Ammon's horn (tissue), 1 donor: Measurements from ENCODE around the gene HSPG2.
A peak's percentile ranks its signal among the peaks of the same experiment; 100 is the strongest.
"Not testable (repeated sequence)": the region's sequence is repeated elsewhere in the genome, so short reads cannot be mapped to it uniquely, and the experiment has no call there.

Experiments used
- DNase-seq: peaks from one replicate; pipeline ENCODE4 v3.0.0-alpha.2; 2016; ENCODE audit warnings: low spot score

The HSPG2 gene

DNA sequence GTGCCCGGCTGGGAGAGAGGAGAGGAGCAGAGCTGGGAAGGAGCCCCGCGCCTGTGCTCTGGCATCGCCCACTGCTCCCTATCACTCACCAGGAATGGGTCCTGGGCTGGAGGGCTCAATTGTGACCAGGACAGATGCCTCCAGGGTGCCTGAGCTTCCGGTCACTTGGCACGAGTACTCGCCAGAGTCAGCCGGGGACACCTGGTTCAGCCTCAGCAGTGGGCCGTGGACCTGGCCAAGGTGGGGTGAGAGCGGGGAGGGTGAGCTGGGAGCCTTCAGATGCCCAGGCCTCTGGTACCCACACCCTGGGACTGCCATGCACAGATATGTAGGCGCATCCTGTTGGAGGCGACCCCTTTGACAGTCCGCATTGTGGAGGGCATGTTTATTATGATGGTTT, 93.9 kb downstream of the HSPG2 start:
- no peak for DNase-seq

DNA sequence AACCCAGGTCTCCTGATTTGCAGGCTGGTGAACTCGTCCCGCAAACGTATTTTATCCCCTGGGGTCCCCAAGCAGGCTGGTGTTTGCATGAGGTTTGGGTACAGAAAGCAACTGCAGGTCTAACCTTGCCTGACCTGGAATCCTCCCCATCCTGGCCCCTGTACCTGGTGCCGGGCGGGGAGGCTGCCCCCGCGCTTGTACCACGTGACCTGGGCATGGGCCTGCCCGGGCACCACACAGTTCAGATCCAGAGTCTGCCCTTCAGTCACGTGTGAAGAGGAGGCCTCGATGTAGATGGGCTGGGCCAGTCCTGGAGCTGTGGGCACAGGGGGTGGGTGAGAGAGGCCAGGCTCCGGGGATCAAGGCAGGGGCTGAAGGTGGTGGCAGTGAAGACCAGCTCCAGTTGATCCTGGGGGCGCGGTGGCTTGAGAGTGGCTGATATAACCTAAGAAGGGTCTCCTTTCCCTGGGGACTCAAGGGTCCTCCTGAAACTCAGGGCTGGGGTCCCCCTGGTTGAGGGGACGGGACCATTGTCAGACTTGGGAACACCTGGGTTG, 94.4 kb downstream of the HSPG2 start:
- no peak for DNase-seq

DNA sequence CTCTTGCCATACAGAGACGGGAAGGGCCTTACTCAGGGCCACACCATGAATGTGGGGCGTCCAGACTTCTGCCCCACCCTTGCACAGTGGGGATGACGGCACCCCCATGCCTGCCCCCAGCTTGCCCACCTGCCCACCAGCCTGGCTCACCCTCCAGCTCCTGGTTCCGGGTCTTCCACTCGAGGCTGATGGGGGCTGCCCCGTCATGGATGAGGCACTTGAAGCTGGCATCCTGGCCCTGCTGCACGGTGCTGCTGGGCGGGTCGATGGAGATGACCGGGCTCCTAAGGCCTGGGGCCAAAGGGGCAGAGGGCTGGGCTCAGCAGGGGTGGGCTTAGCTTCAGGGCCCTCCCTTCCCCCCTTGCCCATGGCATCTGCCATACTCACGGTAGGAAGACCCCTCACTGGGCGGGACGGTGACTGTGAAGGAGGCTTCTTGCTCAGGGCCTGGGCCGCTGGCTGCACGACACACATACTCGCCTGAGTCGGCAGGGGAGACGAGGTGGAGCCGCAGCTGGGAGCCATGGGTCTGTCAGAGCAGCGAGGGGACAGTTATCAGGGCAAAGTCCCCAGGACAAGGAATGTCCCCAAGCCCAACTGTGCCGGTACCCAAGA, 95.2 kb downstream of the HSPG2 start:
- DNase-seq: no peak

DNA sequence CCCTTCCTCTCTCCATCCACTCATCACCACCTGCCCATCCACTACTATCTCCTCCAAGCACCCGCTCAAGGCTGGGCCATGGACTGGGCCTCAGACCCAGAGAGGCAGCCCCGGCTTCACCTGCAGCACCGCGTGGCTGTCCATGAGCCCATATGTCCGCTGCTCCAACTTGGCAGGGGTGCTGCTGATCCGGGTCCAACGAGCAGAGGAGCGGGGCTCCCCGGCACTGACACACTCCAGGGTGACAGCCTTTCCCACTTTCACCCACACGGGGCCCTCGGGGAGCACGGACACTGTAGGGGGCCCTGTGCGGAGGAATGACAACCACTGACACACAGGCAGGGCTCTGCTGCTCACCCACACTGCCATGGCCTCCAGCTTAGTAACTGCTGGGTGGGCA, 96.1 kb downstream of the HSPG2 start:
- DNase-seq: no peak

DNA sequence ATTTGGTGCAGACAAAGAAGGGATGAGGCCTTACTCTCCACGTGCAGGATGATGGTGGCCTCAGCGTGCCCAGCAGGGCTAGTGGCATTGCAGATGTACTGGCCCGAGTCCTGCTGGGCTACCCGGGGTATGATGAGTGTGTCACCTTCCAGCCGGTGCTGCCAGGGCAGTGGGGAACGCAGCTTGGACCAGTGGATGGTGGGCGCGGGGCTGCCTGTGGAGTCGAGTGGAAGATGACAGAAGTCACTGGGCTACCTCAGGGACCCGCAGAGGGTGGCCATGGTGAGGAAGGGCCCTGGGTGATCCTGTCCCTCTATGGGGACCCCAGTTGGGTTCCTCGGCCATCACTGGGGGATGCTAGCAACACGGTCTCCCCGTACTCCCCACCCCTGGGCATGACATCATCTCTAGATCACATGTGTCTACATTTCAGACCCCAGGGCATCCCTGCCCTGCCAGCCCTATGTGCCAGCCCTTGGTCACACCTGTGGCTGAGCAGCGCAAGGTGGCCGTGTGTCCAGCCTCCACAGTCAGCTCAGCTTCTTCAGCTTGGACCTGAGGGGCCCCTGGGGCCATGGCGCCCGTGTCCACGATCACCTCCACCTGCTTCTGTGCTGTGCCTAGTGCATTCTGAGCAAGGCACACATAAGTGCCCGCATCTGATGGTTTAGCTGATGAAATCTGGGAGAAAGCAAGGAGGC, 97.6 kb downstream of the HSPG2 start:
- no peak for DNase-seq

DNA sequence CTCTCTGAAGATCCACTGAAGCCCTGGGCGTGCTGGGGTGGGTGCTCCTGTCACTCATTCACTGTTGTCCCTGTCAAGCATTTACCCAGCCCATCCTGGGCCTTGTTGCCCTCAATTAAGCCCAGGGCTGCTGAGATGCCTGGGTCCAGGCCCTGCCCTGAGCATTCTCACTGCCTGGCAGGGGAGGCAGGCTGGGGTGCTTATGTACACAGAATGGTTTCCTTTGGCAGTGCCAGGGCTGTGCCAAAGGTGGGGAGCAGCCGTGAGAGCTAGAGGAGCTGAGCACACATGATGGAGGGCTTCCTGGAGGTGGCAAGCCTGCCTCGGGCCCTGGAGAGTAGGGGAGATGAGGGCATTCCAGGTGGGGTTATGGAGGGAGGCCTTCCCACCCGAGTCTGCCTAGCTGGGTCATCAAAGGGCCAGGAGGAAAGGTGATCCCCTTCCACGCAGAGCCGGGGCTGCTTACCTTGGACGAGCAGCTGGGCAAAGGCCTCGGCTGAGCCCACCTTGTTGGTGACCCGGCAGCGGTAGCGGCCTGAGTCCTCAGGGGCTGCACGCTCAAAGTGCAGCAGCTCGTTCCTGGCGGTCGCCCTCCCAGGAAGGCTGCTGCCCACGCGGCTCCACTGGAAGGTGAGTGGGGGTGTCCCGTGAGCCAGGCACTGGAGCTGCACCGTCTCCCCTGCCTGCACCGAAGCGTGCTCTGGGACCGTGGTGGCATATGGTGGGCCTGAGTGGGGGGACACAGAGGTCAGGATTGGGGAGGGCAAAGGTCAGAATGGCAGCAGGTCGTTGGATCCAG, 98.6 kb downstream of the HSPG2 start:
- DNase-seq: no peak

DNA sequence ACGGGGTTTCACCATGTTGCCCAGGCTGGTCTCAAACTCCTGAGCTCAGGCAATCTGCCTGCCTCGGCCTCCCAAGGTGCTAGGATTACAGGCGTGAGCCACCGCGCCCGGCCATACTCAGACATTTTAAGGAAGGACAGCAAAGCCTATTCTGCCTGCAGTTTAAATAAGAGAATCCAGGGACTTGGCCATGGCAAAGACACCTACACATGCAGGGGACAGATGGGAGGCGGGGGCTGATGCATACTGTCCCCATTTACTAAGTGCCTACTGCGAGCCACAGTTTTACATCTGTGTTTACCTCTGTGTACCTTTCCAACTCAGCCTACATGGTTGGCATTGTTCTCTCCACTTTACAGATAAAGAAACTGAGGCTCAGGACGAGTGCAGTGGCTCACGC, 99.6 kb downstream of the HSPG2 start:
- peak; percentile 60 for DNase-seq

DNA sequence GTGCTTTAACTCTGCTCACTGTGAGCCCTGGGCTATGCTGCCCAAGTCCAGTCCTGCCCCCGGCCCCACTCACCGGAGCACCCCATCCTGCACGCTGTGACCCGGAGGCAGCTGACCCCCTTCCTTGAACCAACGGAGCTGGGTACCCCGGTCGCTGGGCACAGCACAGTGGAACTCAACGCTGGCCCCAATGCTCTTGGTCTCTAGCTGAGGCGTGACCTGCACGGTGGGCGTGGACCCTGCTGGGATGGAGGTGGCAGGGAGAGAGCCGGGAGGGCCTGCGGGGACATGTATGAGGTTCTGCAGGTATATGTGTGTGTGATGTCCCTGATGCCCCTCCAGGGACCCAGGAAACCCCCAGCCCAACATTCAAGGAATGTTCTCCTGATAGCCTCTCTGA, 100.4 kb downstream of the HSPG2 start:
- DNase-seq: no peak

DNA sequence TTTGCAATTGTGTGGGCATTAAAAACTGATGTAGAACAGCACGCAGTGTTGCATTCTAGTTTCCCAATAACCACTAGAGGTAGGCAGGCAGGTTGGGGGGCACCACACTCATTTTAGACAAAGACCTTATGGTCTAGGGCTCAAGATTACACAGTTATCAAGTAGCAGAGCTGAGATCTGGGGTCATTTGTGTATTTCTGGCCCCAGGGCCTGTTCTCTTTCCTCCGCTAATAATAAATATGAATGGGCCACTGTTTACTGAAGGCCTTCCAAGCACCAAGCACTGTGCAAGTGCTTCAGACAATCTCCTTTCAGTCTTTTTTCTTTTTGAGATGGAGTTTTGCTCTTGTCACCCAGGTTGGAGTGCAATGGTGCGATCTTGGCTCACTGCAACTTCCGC, 101.1 kb downstream of the HSPG2 start:
- no peak for DNase-seq

DNA sequence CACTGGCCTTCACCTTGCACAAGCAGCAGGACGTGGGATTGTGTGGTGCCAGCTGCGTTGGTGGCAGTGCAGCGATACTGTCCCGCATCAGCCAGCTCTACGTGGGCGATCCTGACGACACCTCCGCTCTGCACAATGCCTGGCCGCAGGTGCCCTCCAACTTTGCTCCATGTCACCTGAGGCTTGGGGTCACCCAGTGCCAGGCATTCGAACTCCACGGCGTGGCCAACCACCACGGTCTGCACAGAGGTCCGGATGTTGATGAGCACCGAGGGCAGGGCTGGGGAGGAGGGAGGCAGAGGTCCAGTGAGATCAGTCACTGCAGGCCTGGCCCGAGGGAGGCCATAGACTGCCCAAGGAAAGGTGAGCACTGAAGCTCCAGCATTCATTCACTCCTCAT, 102.4 kb downstream of the HSPG2 start:
- DNase-seq: no peak

DNA sequence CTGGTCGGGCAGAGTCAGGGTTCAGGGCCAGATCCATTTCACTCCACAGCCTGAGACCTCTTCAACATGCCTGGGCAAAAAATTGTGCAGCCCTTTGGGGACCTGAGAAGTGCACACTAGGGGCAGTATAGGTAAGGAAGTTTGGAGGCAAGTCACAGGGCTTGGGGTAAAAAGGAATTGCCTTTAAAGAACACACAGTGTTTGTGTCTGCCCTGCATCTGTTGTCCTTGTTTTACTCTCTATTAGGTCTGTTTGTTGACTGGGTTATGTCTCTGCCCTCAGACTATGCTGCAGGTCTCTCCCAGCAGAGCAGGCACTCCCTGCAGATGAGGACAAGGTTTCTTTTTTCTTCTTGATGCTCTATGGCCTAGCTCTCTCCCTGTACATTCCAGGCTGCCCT, 103.0 kb downstream of the HSPG2 start:
- no peak for DNase-seq

DNA sequence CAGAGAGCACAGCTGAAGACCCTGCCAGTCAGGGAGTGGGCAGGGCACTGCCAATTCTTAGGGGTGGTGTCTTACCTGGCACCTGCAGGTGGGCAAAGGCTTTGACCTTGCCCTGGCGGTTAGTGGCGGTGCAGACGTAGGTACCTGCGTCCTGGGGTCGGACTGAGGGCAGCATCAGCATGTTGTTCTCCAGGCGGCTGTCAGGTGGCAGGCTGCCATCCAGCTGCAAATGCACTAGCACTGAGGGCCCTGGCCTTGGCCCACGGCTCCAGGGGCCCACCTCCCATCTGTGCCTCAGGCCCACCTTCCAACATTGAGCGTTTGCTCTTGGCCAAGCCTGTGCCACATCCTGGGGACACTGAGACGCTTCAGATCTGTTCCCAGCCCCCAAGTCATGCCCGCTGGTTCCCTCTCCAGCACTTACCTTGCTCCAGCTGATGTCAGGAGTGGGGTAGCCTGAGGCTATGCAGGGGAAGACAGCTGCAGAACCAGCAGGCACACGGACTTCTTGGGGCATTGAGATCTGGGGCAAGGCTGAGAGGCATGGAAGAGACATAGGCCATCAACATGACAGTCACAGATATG, 103.6 kb downstream of the HSPG2 start:
- DNase-seq: no peak

DNA sequence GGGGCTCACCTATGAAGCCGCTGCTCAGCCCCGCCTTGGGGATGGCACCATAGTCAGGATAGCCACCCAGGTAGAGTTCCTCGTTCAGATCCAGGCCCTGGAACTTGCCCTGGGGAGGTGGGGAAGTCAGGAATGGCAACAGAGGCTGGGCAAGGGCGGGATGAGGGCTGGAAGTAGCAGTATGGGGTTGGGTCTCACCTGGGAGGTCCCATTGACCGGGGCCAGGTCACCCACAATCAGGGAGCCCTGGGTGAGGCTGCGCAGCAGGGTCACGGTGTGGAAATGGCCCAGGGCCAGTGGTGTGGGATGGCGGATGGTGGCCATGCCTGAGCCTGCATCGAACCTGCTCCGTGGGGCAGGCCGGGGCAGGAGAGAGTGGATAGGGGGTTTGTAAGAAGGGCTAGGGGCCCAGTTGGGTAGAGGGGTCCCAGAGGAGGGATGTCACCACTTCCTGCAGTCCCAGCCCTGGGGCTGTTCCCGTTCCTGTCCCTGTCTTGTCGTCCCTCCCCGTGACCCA, 105.6 kb downstream of the HSPG2 start:
- DNase-seq: no peak

DNA sequence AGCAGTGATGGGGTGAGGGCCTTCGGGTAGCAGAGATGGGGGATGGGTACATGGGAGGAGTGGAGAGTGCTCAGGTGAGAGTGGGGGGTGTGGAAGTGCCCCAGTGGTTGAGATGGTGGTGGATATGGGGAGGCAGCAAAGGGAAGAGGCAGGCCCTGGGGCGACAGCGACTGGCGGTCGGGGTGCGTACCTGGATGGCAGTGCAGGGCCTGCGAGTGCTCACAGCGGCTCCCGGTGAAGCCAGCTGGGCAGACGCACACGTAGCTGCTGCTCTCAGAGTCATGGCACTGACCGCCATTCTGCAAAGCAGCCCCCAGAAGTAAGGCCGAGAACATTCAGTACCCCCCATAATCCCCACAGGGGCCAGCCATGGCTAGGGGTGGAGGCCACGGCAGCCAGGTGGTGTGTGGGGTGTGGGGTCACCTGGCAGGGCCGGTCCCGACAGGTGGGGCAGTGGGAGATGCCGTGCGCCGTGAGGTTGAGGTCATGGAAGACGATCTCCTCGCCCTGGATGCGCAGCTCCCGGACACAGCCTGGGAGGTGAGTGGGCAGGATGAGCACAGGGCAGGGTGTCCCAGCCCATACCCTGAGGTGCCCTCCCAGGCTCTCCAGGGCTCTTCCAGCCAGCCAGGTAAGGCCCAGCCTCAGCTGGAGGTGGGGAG, 106.2 kb downstream of the HSPG2 start:
- no peak for DNase-seq

DNA sequence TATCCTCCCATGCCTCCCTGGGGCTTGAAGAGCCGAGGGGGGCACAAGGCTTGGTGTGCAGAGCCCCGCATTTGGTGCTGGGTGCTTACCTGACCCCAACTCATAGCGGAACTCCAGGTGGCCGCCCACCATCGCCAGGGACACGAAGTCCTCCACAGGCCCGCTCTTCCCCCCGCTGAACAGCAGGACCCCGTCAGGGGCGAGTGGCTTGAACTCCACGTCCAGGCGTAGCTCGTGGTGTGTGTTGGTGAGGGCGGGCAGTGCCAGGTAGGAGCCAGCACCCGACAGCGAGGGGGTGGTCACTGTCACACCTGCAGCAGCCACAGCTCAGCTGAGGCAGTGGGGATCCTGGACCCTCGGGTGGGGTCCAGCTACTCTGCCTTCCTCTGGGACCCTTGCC, 107.8 kb downstream of the HSPG2 start:
- no peak for DNase-seq

DNA sequence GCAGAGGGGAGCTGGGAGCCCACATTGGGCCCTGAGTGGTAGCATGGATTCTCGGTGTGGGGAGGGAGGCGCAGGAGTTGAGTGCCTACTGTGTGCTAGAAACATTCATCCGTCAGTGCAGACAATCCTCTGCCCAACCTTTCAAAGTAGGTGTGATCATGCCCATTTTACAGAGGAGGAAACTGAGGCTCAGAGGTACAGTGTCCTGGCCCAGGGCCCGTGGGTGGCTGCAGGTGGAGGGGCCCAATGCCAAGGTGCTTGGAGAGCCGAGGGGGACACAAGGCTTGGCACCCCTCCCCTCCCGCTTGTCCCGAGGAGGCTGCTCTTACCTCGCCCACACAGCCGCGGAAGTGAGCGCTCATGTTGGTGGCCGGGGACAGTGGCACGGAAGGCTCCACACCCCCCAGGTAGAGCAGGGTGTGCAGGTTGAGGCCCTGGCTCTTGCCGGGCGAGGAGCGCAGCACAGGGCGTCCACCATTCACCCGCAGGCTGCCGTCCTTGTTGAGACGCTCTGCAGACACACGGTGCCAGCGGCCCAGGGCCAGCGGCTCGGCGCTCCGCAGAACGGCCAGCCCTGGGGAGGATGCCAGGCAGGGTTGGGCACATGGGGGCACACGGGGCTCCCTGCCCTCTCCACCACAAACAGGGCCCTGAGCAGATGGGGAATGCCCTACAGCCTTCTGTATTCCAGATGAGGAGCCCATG, 108.5 kb downstream of the HSPG2 start:
- DNase-seq: no peak

DNA sequence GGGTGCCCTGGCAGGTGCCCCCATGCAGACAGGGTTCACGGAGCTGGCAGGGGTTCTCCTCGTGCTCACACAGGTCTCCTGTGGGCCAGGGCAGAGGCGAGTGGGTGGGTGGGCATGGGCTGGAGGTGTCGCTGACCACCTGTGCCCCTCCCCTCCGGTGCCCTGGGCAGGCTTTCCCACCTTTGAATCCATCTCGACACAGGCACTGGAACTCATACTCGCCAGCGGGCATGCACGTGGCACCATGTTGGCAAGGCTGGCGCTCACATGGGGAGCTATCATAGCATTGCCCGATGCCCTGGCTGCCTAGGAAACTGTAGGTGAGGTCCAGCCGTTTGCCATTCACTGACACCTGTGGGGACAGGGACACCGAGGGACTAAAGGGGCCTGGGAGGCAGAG, 109.0 kb downstream of the HSPG2 start:
- DNase-seq: no peak

DNA sequence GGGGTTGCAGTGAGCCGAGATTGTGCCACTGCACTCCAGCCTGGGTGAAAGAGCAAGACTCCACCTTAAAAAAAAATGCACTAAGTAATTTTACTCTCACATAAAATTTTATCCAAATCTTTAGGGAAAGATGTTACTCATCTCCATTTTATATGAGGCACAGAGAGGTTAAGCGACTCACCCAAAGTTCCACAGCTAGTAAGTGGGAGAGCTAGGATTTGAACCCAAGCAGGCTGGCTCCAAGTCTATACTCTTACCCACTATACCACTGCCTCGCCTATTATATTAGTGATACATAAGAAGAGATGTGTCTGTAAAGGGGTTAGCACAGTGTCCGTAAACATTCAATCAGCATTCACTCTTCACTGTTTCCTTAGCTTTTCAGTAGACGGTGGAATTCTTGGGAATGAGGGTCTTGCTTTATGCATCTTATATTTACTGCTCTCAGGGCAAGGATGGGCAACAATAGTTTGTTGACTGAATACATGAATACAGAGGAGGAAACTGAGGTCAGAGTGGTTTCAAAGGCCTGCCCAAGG, 109.9 kb downstream of the HSPG2 start:
- DNase-seq: no peak

DNA sequence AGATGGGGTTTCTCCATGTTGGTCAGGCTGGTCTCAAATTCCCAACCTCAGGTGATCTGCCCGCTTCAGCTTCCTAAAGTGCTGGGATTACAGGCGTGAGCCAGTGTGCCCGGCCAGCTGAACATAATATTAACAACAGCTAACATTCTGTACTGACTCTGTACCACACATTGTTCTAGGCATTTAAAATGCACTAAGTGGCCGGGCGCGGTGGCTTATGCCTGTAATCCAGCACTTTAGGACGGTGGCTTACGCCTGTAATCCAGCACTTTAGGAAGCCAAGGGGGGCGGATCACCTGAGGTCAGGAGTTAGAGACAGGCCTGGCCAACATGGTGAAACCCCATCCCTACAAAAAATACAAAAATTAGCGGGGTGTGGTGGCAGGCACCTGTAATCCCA, 110.4 kb downstream of the HSPG2 start:
- DNase-seq: not testable (repeated sequence)

DNA sequence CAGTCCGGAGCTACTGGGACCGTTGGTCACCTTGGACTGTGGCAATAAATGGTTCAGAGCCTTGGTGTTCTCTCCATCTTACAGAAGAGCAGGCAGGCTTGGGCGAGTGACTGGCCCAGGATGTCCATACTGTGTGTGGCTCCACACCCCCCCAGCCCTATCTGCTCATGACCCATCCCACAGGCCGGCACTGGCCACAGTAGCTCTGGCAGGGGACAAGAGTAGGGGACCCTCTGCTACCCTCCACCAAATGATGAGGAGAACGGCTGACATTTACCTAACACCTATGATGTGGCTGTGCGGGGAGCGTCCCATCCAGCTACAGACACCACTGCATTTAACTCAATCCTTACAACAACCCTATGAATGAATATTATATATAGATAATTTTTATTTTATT, 111.7 kb downstream of the HSPG2 start:
- no peak for DNase-seq

DNA sequence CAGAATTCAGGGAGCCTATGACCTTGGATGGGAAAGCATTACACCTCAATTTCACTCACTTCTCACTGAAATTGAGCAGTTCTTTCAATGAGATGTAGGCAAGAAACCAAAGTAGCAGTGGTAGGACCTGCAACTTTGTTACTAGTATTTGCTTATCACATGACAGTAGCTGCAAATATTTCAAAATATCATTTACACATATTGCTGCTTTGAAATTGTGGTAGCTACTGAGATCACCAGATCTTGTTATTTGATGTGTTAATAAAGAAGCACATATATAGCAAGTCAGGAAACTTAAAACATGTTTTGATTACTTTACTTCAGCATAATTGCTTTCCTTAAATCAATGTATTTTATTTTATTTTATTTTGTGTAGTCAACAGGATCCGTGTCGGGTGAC, 112.2 kb downstream of the HSPG2 start:
- DNase-seq: no peak
